Measurements from ENCODE around the gene TTC34.

DNA sequence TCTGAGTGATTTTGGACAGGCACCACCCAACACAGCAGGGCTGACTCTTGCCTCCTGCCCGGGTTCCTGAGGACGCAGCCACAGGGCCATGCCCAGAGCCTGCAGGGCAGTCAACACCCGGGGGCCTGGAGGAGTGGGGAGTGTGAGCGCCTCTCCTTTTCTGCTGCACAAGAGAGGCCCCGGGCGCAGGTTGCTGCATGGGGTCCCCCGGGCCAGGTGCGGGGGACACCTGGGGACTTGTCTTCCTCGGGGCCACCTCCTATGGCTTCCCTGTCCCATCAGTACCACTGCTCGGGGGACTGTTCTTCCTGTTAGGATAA, 6.9 kb upstream of the TTC34 start:
- TF ChIP-seq EZH2phosphoT487 (IDR thresholded peaks at IDR 0.05; ENCODE audit: insufficient read depth, low read depth), result no peak
- no peak for TF ChIP-seq EZH2 (IDR thresholded peaks at IDR 0.05; ENCODE audit: insufficient read depth, poor library complexity, severe bottlenecking)

Data from GM23248 (cell line).